Spinal cord (tissue), 10 donors: Measurements from ENCODE around the gene SLC39A10. TPM values are rescaled to one million over a fixed set of nuclear protein-coding genes. Genes with fewer than 3 reads are reported as not detected.
A peak's percentile ranks its signal among the peaks of the same experiment; 100 is the strongest.

Source experiments
- DNase-seq, 6 donors: peaks; one replicate each; pipeline versions ENCODE4 v3.0.0 to v3.0.0-alpha.2; 2013 to 2015; ENCODE audit warnings: low spot score in 6 of 6, low read depth in 4 of 6
- H3K27ac ChIP-seq: one replicate; pipeline ENCODE4 v1.5.1; 2013; ENCODE audit warnings: low read depth, low read length, control low read depth
- H3K27me3 ChIP-seq: one replicate; pipeline ENCODE4 v1.6.1; 2013; ENCODE audit warnings: low read length; ENCODE audit not compliant: control insufficient read depth, insufficient read depth
- H3K36me3 ChIP-seq: one replicate; pipeline ENCODE4 v1.6.1; 2013; ENCODE audit warnings: low read length; ENCODE audit not compliant: control insufficient read depth, insufficient read depth
- H3K4me1 ChIP-seq: one replicate; pipeline ENCODE4 v1.6.1; 2013; ENCODE audit warnings: low read length; ENCODE audit not compliant: control insufficient read depth, insufficient read depth
- H3K4me3 ChIP-seq: one replicate; pipeline ENCODE4 v1.5.1; 2013; ENCODE audit warnings: low read depth, low read length, control low read depth
- H3K9me3 ChIP-seq: one replicate; pipeline ENCODE4 v1.6.1; 2013; ENCODE audit warnings: low read length; ENCODE audit not compliant: control insufficient read depth, insufficient read depth
- WGBS: methylation state at CpG from one replicate; pipeline ENCODE4 v1.1.5; 2013; ENCODE audit warnings: missing lambda C conversion rate; ENCODE audit not compliant: insufficient coverage; 5-methylcytosine and 5-hydroxymethylcytosine counted together
- long read RNA-seq, 4 donors: transcript quantifications; one replicate each; lab custom pipeline, GENCODE V29; 2026
- polyA plus RNA-seq, 2 donors: library from polyadenylated mRNA; unstranded; fragments of 120-200 nt; gene quantifications; one replicate each; pipeline ENCODE4 v1.2.1, GENCODE V29; 2013; ENCODE audit not compliant: insufficient read length in 2 of 2
- total RNA-seq, 2 donors: library from RNA; depleted of rRNA in 1 of 2; stranded (reverse); fragments of 120-200 nt in 1 of 2; fragments of >200 nt in 1 of 2; gene quantifications; one replicate each; pipeline versions ENCODE4 v1.2.3 to v1.2.4, GENCODE V29; 2013 to 2014
- donor health status: healthy.

The SLC39A10 gene
- total RNA-seq (100 to 1,000 TPM in 1 of 2 donors, 10 to 100 TPM in 1; 96.1 to 113 TPM), polyA plus RNA-seq (10 to 100 TPM; 67.2 to 84.6 TPM)
- long read RNA-seq, donor 1, full-length matches to known transcripts: 13 of 20 reads
- long read RNA-seq, donor 1, partial matches to known transcripts: 7 of 20 reads
- long read RNA-seq, donor 1, other reads (novel, unspliced or antisense): 0 of 20 reads
- long read RNA-seq, donor 2, full-length matches to known transcripts: 3 of 33 reads
- long read RNA-seq, donor 2, partial matches to known transcripts: 30 of 33 reads
- long read RNA-seq, donor 2, other reads (novel, unspliced or antisense): 0 of 33 reads
- long read RNA-seq, donor 3, transcript SLC39A10-207 (3 exons, 593 nt): major isoform, 5 of 22 reads
- long read RNA-seq, donor 3, partial matches to known transcripts: 17 of 22 reads
- long read RNA-seq, donor 3, other reads (novel, unspliced or antisense): 0 of 22 reads
- long read RNA-seq, donor 4, full-length matches to known transcripts: 2 of 10 reads
- long read RNA-seq, donor 4, partial matches to known transcripts: 8 of 10 reads
- long read RNA-seq, donor 4, other reads (novel, unspliced or antisense): 0 of 10 reads

- H3K4me1 ChIP-seq: no peaks in the 10 kb centered on the region
- peak within 1 kb of the TSS; percentile 96 for H3K27ac ChIP-seq
- H3K9me3 ChIP-seq: no peaks in the 10 kb centered on the region
- peak; percentile 99 to 100 (median 100) for DNase-seq
- peak within 1 kb of the TSS; percentile 87 for H3K4me3 ChIP-seq
- no peaks in the 10 kb centered on the region for H3K27me3 ChIP-seq
- no peaks in the 10 kb centered on the region for H3K36me3 ChIP-seq
- 0% methylated on average over 80 of the region's 85 CpGs for WGBS
Observed at GRCh38 chr2:195656859-195657633, at the start of gene SLC39A10. SLC39A10 (plus strand) TSS chr2:195657226; CDS start chr2:195680043, 22,817 bp downstream.

- Histone ChIP-seq H3K27ac (no peak overlapping the region), H3K4me1 (no peaks in the 10 kb centered on the region), H3K36me3 (no peaks in the 10 kb centered on the region), H3K4me3 (no peak overlapping the region), H3K27me3 (no peaks in the 10 kb centered on the region), H3K9me3 (no peaks in the 10 kb centered on the region)
- no CpG with 5 or more reads among the region's 7 CpGs for WGBS
- DNase-seq: no peak
Observed at GRCh38 chr2:195608768-195609454, 48.1 kb upstream of the SLC39A10 start.

- H3K36me3 ChIP-seq: no peaks in the 10 kb centered on the region
- H3K4me3 ChIP-seq: no peak overlapping the region
- H3K27me3 ChIP-seq: no peaks in the 10 kb centered on the region
- no peaks in the 10 kb centered on the region for H3K9me3 ChIP-seq
- DNase-seq: no peak
- no peak overlapping the region for H3K27ac ChIP-seq
- H3K4me1 ChIP-seq: no peaks in the 10 kb centered on the region
Observed at GRCh38 chr2:195610717-195611116, 46.3 kb upstream of the SLC39A10 start.

GRCh38 chr2:195612611-195613495 lies 44.2 kb upstream of the SLC39A10 start:
- Histone ChIP-seq H3K36me3 (no peaks in the 10 kb centered on the region), H3K9me3 (no peaks in the 10 kb centered on the region), H3K27ac (peak overlapping the region; percentile 3), H3K4me1 (no peaks in the 10 kb centered on the region), H3K27me3 (no peaks in the 10 kb centered on the region), H3K4me3 (no peak overlapping the region)
- DNase-seq: peak in 1 of 6 donors; percentile 20
- WGBS: no CpG with 5 or more reads among the region's 3 CpGs

GRCh38 chr2:195613922-195614321 lies 43.1 kb upstream of the SLC39A10 start:
- Histone ChIP-seq H3K27me3 (no peaks in the 10 kb centered on the region), H3K9me3 (no peaks in the 10 kb centered on the region), H3K4me3 (no peak overlapping the region), H3K4me1 (no peaks in the 10 kb centered on the region), H3K27ac (no peak overlapping the region), H3K36me3 (no peaks in the 10 kb centered on the region)
- WGBS: no CpG with 5 or more reads among the region's 2 CpGs
- peak in 2 of 6 donors; percentile 10 to 22 for DNase-seq

GRCh38 chr2:195619590-195619989 lies 37.4 kb upstream of the SLC39A10 start:
- no CpG with 5 or more reads among the region's 3 CpGs for WGBS
- DNase-seq: no peak
- H3K27me3 ChIP-seq: no peaks in the 10 kb centered on the region
- no peaks in the 10 kb centered on the region for H3K4me1 ChIP-seq
- H3K4me3 ChIP-seq: no peak overlapping the region
- no peaks in the 10 kb centered on the region for H3K9me3 ChIP-seq
- no peaks in the 10 kb centered on the region for H3K36me3 ChIP-seq
- no peak overlapping the region for H3K27ac ChIP-seq

GRCh38 chr2:195620501-195620900 lies 36.5 kb upstream of the SLC39A10 start:
- Histone ChIP-seq H3K36me3 (no peaks in the 10 kb centered on the region), H3K9me3 (no peaks in the 10 kb centered on the region)

GRCh38 chr2:195622966-195623365 lies 34.1 kb upstream of the SLC39A10 start:
- DNase-seq: no peak
- Histone ChIP-seq H3K36me3 (no peaks in the 10 kb centered on the region), H3K4me3 (no peak overlapping the region), H3K4me1 (no peaks in the 10 kb centered on the region), H3K27me3 (no peaks in the 10 kb centered on the region), H3K27ac (no peak overlapping the region), H3K9me3 (no peaks in the 10 kb centered on the region)

More at GRCh38 chr2:195620501-195620900, 36.5 kb upstream of the SLC39A10 start:
- no CpG with 5 or more reads among the region's 3 CpGs for WGBS
- no peak for DNase-seq
- Histone ChIP-seq H3K4me1 (no peaks in the 10 kb centered on the region), H3K27me3 (no peaks in the 10 kb centered on the region), H3K27ac (no peak overlapping the region), H3K4me3 (no peak overlapping the region)
